CD4-positive, alpha-beta T cell treated with Interleukin-12 subunit alpha and Interleukin-12 subunit beta, for 1 hour (primary cell): ENCODE data around the gene KRTAP12-4.
"Not testable (repeated sequence)": the region's sequence is repeated elsewhere in the genome, so short reads cannot be mapped to it uniquely, and the experiment has no call there.

Experiments used
- DNase-seq: peaks from one replicate; pipeline ENCODE4 v3.0.0-alpha.2; 2020

Gene KRTAP12-4, protein sequence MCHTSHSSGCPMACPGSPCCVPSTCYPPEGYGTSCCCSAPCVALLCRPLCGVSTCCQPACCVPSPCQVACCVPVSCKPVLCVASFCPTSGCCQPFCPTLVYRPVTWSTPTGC

DNA sequence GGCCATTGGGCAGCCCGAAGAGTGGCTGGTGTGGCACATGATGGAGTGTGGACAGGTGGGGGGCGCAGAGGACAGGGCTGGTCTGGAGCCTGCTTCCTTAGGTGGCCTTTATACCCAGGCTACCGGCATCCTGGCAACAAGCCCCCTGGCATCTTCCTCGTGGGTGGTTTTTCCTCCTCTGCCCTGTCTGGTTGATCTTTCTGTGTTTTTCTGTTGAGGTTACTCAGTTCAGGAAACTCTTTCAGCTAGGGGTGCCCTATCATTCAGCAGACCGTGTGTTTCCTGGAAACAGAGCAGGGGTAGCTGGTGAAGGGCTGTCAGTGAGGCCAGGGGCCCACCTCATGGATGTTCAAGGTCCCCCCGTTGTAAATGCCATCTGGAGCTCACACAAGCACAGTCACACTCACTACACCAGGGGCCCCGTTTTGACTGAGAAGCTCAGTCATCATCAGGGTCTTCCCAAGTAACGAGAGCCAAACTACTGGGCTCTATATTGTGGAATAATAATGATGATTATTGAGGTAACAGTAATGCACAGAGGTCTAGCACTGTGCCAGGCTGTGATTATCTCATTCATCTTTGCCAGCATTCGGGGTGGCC is at the start of gene KRTAP12-4:
KRTAP12-4 (minus strand) TSS at position 84 of the 600 bp plus-strand sequence; CDS start at position 39, 45 bp downstream.
- DNase-seq = peak; percentile 5

DNA sequence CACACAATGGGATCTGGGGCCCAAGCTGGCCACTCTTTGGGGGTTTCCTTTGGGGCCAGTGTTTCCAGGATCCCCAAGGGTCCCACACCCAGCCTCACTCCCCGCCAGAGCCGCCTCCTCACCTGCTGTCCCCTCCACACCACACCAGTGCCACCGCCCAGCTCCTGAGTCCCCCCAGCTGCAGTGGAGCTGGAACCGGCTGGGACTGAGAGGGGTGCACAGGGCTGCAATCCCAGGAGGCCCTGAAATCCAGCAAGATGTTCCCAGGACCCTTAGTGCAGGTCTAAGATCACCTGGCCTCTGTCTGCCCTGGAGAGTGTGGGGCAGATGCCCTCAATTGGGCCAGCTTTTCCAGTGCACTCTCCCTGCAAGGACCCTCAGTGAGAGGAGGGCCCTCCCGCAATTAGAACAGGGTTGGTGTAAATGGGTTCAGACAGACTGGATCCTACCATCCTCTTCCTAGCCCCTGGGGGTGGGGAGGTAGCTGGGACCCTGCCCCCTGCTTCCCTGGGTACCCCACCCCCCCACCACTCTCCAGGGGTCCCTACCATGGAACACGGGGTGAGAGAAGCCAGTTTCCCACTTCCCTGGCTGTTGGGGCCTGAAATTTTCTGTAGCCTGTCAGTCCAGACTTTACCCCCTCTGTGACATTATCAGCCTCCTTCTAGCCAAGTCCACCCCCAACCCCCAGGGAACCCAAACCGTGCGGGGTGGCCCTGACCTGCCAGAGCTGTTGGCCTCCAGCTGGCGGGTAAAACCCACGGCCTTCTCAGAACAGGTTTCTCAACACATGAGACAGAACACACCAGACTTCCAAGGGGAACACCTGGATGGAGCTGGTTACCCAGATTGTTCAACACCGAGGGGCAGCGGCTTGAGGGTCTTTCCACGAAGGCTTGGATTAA is 49.5 kb upstream of the KRTAP12-4 start:
- DNase-seq = no peak

- DNase-seq = no peak
These were observed 48.7 kb upstream of the KRTAP12-4 start for GRCh38 chr21:44702973-44703730.

GRCh38 chr21:44702111-44702972 is 47.9 kb upstream of the KRTAP12-4 start:
- DNase-seq = no peak

GRCh38 chr21:44701541-44701940 is 47.1 kb upstream of the KRTAP12-4 start:
- no peak for DNase-seq

DNA sequence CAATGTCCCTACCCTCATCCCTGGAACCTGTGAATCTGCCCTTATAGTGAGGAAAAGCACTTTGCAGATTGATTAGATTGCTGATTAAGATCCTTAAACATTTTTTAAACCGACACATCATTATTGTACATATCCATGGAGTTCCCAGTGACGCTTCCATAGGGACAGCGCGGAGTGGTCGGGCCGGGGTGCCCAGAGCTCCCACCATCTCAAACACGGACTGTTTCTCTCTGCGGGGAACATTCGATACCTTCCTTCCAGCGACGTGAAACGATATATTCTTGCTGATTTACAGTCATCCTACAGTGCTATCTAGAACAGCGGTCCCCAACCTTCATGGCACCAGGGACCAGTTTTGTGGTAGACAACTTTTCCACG is 46.6 kb upstream of the KRTAP12-4 start:
- no peak for DNase-seq

DNA sequence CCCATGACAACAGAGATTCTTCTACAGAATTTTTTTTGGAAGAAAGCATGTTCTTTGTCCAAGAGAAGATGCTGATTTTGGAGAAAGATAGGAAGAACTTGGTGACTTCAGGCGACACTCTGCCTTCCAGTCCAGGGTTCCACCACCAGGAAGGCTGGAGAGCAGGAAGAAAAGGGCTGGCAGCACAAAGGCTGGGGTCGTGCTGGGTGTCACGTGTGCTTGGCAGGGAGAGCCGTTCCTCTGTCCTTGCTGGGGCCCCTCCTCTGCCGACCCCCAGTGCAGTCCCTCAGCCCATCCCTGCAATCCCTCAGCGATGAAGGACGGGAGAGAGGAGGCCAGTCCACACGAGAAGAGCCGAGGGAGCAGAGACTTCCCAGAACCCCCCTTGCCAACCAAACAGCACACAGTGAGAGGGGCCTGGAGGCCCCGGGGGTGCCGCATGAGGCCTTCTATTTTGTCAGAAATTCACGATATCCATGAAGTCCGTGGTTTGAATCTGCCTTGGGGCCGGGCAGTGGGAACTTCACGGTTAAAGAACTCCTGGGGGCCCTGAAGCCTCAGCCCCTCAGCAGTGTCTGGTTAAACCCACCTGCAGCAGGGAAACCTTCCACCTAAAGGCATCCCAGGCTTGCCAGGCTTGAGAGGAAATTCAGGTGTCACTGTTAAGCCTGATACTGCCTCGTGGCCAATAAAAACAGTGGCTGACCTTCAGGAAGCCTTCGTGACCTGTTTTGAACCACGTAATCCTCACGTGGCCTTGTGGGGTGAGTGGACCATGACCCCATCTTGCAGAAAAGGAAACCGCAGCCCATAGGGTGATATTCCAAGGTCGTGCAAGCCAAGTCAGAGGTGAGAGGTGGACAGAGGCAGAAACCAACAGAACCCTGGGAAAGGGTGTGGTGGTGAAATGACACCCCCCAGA is 45.9 kb upstream of the KRTAP12-4 start:
- no peak for DNase-seq

DNA sequence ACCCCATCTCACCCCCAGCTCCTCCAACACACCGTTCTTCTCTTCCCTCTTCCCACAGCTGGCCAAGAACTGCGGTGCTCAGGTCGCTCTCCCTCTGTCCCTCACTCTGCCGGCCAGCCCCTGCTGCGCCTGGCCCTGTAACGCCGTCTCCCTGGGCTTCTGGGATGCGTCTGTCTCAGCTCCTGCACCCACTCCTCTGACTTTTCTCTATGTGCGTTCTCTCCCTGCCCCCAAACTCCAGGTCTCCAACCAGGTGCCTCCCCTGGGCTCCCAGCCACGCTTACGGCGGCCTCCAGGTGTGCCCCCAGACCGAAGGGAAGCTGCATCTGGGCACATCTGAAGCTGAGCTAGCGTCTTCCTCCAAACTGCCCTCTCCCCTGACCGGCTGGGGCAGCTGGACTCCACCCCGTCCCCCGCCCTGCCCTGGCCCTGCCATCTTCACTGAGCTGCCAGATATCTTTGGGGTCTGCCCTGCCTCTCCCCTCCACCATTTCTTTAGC is 45.1 kb upstream of the KRTAP12-4 start:
- DNase-seq = no peak

DNA sequence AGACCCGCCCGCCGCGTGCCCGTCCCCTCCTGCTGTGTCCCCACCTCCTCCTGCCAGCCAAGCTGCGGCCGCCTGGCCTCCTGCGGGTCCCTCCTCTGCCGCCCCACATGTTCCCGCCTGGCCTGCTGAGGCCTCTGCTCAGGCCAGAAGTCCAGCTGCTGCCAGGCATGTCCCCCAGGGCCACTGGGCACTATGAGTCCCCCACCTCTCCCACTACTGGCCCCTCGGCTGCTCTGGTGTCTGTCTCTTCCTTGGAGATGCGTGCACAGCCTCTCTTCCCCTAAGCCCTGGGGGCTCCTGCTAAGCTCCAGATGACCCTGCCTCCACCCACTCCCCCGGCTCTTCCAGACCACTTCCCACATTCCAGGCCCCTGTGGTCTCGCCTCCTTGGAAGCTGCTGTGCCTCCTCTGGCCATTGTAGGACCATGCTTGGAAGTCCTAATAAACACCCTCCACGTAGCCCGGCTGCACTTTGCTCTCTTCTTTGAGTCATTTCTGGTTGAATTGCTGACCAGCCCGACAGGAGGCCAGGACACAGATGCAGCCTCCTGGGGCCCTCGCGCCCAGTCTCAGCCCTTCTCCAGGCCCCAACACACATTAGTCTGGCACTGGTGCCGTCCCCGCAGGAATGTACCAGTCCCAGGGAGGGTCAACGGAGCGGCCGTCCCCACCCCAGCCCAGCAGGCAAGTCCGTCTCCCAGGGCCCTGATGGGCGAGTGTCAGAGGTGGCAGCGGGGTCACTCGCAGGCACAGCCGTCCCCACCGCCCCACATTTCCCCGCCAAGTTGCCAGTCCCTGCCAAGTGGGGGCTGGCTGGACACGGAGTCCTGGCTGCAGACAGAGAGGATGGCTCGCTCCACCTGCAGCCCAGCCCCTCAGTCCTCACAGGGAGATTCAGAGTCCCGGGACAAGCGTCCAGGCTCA is 43.6 kb upstream of the KRTAP12-4 start:
- DNase-seq = no peak

DNA sequence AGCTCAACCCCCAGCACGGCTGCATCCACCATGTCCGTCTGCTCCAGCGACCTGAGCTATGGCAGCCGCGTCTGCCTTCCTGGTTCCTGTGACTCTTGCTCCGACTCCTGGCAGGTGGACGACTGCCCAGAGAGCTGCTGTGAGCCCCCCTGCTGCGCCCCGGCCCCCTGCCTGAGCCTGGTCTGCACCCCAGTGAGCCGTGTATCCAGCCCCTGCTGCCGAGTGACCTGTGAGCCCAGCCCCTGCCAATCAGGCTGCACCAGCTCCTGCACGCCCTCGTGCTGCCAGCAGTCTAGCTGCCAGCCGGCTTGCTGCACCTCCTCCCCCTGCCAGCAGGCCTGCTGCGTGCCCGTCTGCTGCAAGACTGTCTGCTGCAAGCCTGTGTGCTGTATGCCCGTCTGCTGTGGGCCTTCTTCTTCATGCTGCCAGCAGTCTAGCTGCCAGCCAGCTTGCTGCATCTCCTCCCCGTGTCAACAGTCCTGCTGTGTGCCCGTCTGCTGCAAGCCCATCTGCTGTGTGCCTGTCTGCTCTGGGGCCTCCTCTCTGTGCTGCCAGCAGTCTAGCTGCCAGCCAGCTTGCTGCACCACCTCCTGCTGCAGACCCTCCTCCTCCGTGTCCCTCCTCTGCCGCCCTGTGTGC is 42.8 kb upstream of the KRTAP12-4 start, which contains the start of gene KRTAP10-12:
KRTAP10-12 (plus strand) TSS at position 1 of the 639 bp plus-strand sequence; CDS start at position 31, 30 bp downstream.
- DNase-seq = not testable (repeated sequence)

DNA sequence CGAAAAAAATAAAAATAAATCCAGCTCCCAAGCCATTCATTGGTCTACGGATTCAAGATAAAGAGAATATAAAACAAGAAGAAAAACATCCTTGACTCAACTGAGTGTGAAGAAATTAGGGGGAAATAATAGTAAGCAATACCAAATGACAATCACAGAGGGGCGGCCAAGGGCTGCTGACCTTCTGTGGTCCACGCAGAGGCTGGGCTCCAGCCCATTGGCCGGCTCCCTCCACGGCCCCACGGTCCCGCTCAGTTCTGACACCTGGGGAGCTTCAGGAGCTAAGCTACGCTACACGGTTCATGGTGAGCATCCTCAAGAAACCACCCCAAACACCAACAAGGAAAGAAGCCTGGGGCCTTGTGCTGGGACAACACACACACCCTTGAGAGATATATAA is 42.1 kb upstream of the KRTAP12-4 start:
- no peak for DNase-seq

- no peak for DNase-seq
These were observed 41.2 kb upstream of the KRTAP12-4 start for GRCh38 chr21:44695641-44696040.

DNA sequence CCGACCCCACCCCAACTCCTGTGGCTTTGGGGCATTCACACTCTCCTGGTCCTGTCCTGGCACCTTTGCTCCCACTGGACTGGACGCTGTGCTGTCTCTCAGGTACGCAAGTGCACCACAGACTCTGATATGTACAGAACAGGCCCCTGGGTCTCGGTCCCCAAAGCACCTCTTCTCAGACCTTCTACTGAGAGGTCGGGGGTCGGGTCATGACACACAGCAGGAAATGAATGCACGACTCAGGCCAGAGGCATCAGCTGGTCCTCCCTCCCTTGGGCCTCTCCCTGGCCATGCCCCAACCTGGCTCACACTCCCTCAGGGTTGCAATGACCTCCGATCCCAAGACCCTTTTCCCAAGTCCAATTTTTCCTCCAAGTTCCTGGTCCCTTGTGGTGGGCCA is 40.7 kb upstream of the KRTAP12-4 start:
- no peak for DNase-seq

GRCh38 chr21:44694776-44695175 is 40.3 kb upstream of the KRTAP12-4 start:
- no peak for DNase-seq

GRCh38 chr21:44692798-44693512 is 38.5 kb upstream of the KRTAP12-4 start:
- DNase-seq = no peak

DNA sequence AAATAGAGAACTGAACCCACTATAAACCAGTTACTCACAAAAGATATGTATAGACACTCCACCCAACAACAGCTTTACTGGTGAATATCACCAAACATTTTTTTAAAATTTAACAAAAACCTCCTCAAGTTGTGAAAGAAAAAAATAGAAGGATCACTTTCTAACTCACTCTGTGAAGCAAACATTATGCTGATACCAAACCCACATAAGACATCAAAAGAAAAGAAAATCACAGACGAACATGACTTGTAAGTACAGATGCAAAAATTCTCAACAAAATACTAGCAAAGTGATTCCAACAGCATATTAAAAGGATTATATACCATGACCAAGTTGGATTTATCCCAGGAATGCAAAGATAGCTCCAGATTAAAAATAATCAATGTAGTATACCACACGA is 37.2 kb upstream of the KRTAP12-4 start:
- no peak for DNase-seq

GRCh38 chr21:44689740-44690139 is 35.3 kb upstream of the KRTAP12-4 start:
- not testable (repeated sequence) for DNase-seq

GRCh38 chr21:44687671-44688070 is 33.2 kb upstream of the KRTAP12-4 start:
- DNase-seq = no peak
